Measurements from ENCODE around the gene ITGA6.

GRCh38 chr2:172472446-172473033 is 45.2 kb downstream of the ITGA6 start:
- TF ChIP-seq EZH2 (IDR thresholded peaks at IDR 0.05; ENCODE audit: low read length, missing control alignments): no peak
- TF ChIP-seq CTCF (conservative IDR thresholded peaks at IDR 0.05 in 1 of 2, IDR thresholded peaks at IDR 0.05 in 1 of 2; ENCODE audit: low read depth in 1 of 2, low read length in 2 of 2): no peak

Measured in fibroblast of lung (primary cell).